Right hindlimb (tissue), 1 donor: ENCODE measurements around the gene CEP95.
A peak's percentile ranks its signal among the peaks of the same experiment; 100 is the strongest.
"Not testable (repeated sequence)": the region's sequence is repeated elsewhere in the genome, so short reads cannot be mapped to it uniquely, and the experiment has no call there.

Experiments
- DNase-seq: peaks from one replicate; pipeline ENCODE4 v3.0.0-alpha.2; 2018

CEP95 gene, protein sequence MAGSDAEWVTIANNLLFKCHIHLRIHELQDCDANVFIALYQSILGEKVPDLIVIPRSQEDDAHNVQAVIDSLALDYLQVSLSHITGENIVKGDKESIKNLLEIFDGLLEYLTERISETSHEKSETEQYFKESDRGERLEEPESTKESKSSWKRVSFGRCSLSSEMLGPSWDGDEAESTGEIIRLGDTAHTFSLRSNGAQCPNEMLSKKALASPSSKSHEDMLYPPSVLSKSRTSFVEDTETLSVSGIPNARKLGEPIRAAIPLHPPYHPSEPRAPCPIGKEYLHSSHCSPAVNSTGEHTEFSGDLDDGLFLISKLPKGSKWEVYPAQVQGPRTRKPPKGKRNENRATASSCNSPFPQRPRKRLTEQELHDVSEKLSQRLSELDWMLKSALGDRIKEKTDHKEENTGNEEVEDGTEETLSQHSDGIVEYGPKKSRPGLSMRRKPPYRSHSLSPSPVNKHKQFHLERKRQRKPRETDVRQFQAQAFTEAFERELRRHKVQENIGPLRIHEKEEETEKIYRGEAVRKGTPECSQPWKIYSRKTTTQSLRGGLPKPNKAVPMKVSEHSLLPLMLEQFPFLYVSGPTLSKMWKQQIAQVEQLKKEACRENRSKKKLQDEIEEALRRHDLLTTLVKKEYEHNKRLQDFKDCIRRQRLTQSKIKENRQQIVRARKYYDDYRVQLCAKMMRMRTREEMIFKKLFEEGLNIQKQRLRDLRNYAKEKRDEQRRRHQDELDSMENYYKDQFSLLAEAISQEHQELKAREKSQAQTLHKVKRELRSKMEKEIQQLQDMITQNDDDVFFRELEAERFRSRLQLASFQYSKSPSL

DNA sequence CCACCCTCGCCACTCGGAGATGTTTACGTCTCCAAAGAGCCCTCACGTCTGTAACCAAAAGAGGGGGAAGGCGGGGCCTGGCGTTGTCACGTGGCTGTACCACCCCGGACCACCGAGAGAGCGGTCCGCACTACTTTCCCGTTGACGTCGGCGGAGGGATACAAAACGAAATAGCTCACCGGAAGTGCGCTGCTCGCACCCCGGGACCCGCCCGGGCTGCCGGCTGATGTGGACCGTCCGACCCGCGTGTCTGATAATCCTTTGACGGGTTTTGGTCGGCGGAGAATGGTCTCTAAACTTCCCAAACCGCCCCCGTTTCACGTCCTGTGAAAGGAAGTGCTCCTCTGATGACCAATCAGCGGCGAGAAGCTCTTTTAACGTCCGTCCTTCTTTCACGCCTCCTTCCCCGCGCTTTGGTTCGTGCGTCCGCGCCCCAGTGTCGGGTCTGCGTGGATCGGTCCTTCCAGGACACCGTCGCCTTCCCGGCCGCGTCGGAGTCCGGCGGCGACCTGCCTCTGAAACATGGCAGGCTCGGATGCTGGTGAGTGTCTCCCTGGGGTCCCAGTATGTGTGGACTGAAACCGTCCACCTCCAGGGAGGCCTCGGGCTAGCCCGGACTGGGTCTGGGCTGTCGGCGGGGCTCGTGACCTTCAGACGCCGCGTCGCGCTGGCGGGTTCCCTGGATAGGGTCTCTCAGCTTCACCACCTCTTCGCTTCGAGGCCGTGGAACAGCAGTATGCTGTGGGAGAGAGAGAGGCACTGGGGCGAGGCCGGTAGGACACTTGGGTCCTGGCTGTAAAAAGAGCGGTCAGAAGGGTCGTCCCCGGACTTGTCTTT lies at the start of gene CEP95:
CEP95 (plus strand) TSS at position 402 of the 837 bp plus-strand sequence; CDS start at position 523, 121 bp downstream.
- DNase-seq: peak; percentile 98

DNA sequence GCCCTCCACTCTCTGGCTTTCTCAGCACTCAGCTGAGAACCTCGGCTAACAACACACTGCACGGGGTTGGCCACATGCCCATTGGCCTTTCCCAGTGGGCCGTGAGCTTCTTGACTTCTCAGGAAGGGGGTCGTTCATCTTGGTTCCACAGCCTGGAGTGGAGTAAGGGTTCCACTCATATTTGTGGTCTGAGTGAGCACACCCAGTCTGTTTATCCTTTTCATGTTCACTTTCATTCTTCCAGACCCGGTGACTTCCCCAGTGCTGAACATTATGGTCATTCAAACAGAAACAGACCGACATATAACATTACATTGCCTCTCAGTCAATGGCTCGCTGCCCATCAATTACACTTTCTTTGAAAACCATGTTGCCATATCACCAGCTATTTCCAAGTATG lies 49.6 kb upstream of the CEP95 start:
- no peak for DNase-seq

DNA sequence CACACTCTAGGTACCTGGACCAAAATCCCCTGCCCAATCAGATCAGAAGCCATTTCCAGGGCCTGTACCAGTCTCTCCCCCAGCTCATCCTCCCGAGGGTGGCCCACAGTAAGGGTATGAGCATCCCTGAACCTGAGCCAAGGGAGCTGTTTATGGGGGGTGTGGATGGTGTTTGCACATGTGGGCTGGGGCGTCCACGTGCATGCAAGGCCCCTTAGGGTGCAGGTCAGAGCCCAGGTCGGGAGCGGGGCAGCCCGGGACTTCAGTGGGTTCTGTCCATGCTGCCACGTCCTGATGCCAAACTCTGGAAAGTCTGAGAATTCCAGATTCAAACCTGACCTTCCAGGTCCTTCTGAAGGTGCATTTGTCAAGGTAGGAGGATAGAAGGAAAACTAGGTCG lies 48.0 kb upstream of the CEP95 start:
- DNase-seq: no peak

DNA sequence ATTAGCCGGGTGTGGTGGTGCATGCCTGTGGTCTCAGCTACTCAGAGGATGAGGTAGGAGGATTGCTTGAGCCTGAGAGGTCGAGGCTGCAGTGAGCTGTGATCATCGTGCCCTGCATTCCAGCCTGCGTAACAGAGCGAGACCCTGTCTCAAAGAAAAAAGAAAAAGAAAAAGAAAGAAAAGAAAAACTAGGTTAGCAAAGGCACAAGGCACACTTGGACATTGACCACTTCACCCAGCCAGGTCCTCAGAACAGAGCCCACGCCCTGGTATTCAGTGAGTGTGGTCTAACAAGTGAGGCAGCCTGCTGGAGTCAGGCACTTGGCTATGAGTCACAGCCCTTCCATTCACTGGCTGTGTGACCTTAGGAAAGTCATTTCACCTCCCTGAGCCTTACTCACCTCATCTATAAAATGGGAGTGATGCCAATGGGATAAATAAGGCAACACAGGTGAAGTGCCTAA lies 47.5 kb upstream of the CEP95 start:
- DNase-seq: no peak

DNA sequence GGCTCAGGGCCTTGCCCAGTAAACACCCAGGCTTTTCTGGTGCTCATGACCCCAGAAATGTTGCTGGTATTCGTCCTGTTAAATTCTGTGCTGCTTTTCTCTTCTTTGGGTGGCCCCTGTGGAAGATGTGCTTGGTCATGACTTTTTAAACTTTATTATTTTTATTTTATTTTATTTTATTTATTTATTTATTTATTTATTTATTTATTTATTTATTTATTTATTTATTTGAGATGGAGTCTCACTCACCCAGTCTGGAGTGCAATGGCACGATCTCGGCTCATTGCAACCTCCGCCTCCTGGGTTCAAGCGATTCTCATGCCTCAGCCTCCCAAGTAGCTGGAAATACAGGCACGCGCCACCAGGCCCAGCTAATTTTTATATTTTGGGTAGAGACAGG lies 47.0 kb upstream of the CEP95 start:
- not testable (repeated sequence) for DNase-seq

DNA sequence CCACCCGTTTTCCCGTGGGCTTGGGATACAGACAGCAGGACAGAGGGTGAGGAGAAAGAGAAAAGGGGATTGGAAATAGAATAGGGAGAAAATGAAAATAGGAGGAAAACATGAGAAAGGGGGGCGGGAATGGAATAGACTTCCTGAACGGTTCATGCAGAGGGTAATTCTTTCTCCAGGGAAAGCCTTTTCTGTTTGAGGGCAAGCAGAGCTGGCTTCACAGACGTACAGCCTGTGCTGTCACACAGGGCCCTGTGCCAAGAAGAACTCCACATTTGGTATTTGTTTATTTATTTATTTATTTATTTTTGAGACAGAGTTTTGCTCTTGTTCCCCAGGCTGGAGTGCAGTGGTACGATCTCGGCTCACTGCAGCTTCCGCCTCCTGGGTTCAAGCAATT lies 45.8 kb upstream of the CEP95 start:
- DNase-seq: peak; percentile 56

DNA sequence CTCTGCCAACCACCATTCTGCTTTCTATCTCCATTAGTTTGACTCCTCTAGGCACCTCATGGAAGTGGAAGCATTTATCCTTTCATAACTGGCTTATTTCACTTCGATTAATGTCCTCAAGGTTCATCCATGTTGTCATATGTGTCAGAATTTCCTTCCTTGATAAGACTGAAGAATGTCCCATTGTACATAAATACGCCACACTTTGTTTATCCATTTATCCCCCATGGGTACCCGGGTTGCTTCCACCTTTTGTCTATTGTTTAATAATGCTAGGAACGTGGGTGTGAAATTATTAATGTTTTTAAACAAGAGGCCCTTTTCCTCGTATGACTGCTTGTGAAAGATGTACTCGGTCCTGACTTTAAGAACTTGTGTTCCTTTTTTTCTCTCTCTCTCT lies 45.0 kb upstream of the CEP95 start:
- DNase-seq: no peak

DNA sequence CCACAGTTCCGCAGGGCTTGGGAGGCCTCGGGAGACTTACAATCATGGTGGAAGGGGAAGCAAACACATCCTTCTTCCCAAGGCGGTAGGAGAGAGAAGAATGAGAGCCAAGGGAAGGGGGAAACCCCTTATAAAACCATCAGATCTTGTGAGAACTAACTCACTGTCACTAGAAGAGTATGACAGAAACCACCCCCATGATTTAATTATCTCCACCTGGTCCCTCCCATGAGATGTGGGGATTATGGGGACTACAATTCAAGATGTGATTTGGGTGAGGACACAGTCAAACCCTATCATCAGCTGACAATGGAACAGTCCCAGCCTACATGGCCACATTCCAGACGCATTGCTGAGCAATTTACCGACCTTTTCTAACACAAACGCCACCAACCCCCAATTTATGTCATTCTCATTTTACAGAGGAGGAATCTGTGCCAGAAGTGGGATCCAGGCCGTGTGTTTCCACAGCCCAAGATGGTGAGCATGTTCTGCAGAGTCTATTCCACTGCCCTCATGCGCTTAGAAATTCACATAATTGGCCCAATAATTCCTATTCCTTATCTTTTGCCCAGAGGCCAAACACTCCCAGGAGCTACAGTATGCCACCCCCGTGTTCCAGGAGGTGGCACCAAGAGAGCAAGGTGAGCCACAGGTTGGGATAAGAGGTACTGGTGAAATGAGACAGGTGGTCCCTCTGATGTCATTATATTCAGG lies 40.6 kb upstream of the CEP95 start:
- DNase-seq: no peak

DNA sequence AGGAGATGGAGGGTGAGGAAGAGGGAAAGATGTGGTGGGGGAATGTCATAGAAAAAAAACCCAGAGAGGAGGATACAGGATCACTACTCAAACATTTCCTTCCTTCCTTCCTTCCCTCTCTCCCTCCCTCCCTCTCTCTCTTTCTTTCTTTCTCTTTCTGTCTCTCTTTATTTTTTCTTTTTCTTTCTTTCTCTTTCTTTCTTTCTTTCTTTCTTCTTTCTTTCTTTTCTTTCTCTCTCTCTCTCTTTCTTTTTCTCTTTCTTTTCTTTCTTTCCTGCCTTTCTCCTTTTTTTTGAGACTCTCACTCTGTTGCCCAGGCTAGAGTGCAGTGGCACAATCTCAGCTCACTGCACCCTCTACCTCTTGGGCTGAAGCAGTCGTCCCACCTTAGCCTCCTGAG lies 39.9 kb upstream of the CEP95 start:
- DNase-seq: not testable (repeated sequence)

DNA sequence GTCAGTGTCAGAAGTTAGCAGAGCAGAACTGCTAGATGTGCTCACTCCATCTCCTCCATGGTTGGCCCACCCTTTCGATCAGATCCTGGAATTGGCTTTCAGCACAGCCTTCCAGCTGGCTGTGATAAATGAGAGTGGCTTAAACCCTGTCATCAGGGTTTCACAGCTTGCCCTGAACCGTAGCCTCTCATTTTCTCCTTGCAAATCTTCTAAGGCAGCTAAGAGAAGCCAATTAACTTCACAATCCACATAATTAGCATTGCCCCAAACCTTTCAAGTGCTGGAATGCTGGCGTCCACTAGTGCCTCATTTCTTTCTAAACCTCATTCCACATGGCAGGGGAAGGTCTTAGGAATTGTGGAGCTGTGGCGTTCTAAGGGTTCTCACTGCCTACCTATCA lies 36.2 kb upstream of the CEP95 start:
- DNase-seq: peak; percentile 30

DNA sequence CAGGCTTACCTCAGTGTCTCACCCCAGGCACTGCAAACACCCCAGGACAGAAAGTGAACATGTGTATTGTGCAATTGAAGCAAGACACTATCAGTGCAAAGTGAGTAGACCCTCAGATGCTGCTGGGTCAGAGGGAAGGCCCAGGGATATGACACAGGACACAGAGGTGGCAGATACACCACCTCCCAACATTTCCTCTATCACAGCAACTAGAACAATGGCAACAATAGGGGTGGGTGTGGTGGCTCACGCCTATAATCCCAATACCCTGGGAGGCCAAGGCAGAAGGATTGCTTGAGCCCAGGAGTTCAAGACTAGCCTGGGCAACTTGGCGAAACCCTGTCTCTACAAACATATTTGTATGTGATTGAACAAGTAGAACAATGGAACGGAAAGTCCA lies 35.3 kb upstream of the CEP95 start:
- no peak for DNase-seq

DNA sequence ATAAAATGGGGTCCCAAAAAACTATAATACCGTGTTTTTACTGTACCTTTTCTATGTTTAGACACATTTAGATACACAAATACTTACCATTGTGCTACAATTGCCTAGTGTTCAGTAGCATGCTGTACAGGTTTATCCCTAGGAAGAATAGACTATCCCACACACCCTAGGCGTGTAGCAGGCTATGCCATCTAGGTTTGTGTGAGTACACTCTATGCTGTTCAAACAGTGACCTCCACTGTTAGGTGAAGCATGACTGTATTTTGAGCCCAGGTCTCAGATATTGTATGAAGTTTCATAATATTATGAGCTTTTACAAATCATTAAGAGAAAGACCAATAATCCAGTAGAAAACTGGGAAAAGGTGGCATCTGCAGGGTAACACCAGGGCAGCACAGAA lies 34.2 kb upstream of the CEP95 start:
- DNase-seq: no peak

DNA sequence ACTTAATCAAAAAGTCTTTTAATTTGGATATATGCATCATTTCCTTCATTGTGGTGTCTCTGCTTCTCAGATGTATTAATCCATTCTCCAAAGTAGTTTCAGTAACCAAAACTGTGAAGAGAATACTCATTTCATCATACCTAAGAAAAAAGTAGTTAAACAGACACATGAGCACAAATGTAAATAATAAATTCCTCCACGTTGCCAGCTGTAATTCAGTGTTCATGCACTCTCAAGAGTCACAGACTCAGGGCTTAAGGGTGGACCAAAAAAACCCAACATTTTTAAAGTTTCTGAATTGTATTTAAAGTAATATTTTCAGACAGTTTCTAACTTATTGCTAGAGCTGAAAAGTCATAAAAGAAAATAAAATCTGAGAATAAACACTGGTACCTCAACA lies 28.9 kb upstream of the CEP95 start:
- DNase-seq: no peak

DNA sequence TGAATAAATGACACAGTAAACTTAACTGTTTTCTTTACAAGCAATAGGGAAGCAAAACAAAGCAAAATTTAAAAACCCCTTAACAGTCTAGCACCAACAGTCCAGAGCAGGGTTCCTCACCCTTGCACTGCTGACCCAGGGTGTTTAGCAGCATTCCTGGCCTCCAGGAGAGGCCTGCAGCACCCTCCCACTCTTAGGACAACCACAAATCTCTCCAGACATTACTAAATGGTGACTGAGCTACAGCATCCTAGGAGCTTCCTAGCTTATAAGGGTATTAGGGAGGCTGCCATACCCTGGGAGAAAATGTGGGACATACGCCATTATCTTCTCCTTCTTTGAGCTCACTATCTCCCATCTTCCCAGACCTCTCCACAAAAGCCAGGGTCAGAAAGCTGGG lies 25.8 kb upstream of the CEP95 start:
- no peak for DNase-seq

DNA sequence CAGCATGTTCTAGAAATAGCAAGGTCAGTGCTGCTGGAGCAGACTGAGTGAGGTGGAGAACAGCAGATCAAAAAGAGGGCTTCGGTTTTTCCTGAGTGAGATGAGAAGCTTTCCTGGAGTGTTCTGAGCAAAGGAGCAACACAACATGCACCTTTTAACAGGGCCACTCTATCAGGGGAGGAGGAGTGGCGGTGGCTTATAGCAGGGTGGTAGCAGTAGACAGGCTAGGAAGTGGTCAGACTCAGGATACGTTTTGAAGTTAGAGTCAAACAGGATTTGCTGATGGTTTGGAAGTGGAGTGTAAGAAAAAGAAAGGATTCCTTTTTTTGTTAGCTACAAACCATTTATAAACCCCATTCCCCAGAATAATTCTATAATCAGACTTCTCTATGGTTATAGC lies 22.4 kb upstream of the CEP95 start:
- DNase-seq: no peak

DNA sequence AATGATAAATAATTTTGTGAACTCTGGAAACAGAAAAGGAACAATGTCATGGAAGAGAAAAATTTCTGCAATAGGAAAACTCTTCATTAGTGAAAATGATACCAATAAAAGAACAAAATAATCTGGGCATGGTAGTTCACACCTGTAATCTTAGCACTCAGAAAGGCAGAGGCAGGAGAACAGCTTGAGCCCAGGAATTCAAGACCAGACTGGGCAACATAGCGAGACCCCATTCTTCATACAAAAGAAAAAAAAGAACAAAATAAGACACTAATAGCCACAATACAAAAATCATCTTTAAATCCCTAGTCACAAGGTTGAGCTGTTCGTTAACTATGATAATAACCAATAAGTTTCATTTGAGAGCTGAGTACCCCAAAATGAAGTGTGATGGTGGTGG lies 18.5 kb upstream of the CEP95 start:
- no peak for DNase-seq

DNA sequence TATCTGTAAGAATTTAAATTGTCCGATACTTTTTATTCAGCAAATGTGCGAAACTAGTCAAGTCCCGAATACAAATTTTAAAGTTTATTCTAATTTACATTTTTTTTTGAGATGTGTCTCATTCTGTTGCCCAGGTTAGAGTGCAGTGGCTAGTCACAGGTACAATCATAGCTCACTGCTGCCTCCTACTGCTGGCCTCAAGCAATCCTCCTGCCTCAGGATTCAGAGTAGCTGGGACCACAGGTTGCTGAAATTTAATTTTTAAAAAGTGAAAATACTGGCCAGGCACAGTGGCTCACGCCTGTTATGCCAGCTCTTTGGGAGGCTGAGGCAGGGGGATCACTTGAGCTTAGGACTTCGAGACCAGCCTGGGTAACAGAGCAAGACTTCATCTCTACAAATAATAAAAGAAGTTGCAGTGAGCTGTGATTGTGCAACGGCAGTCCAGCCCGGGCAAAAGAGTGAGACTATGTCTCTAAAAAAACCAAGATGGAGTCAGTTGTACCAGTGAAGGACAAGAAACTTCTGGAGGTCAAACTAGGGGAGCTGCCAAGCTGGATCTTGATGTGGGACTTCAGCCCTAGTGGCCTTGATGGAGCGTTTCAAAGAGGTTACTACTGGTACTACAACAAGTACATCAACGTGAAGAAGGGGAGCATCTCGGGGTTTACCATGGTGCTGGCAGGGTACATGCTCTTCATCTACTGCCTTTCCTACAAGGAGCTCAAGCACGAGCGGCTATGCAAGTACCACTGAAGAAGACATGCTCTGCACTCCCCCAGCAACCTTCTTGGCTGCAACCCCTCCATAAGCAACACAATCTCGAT lies 15.5 kb upstream of the CEP95 start:
- peak; percentile 19 for DNase-seq

DNA sequence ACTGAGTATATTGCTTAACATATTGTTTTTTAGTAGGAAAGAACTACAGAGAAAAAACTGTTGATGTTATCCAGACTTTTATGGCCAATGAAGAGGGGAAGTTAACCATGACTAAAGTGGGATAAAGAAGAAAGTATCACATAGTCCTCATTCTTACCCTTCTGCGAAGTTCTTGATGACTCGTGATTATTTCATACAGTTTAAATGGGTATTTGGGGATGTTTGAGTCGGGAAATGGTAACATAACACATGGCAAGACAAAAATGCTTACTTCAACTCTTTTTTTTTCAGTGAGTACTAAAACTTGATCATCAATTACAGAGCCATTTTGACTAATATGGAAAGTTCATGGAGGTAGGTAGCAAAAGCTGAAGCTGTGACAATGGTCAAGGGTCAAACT lies 14.8 kb upstream of the CEP95 start:
- DNase-seq: no peak

DNA sequence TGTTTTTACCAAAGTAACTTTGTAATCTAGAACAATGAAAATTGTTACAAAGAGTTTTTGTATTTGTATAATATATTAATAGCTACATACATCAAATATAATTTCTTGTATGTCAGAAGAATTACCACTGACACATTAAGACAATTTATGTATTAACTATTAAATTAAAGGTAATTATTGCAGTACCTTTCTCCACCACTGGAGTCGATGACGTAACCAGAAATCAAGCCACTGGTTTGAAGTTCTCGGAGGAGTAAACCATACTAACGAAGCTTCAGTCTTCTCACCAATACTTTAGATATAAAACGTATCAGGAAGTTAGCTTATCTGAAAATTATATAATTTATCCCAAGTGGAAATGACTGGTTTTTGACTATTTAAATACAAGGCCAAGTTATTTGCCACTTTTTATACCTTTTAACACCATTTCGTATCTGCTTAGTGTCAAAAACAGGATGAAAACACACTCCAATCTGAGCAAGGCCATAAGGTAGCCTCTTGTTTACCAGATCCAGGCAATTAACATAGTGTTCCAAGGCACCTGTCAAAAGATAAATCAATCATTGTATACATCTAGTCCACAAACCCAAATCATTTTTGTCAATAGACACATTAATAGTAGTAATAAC lies 14.2 kb upstream of the CEP95 start:
- DNase-seq: no peak

DNA sequence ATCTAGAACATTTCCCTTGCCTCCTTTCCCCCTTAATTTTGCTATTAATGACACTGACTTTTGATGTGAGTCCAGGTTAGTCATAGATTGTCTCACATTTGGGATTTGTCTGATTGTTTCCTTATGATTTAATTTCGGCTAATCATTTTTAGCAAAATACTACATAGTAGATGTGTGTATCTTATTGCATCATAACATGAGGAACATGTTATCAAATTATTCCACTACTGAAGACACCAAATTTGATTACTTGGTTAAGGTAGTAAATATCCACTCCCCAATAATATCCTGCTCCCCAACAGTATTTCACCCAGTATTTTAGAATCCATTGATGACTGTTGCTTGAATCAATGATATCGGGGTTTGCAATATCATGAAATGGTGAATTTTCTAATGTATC lies 12.7 kb upstream of the CEP95 start:
- DNase-seq: no peak

DNA sequence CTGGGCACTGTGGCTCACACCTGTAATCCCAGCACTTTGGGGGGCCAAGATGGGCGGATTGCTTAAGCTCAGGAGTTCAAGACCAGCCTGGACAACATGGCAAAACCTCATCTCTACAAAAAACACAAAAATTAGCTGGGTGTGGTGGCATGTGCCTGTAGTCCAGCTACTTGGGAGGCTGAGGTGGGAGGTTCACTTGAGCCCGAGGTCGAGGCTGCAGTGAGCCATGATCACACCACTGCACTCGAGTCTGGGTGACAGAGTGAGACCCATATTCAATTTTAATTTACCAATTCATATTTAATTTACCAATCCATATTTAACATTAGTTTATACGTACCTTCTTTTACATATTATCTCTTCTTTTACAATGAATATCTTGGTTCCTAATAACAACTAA lies 11.5 kb upstream of the CEP95 start:
- DNase-seq: not testable (repeated sequence)
